ENCODE data around the gene PHACTR4. TPM values are rescaled to one million over a fixed set of nuclear protein-coding genes. Genes with fewer than 3 reads are reported as not detected.
"Not testable (repeated sequence)": the region's sequence is repeated elsewhere in the genome, so short reads cannot be mapped to it uniquely, and the experiment has no call there.

PHACTR4 gene
- polyA plus RNA-seq, 1 donor, result 38.0 TPM

- 93% methylated on average over 4 of the region's 15 CpGs for WGBS (ENCODE audit: insufficient coverage, low lambda C conversion rate)
Observed at GRCh38 chr1:28368608-28369007, 932 bp upstream of the PHACTR4 start.

GRCh38 chr1:28370239-28371009, 884 bp downstream of the PHACTR4 start:
- peak overlapping the region; percentile 99 for H3K4me3 ChIP-seq (ENCODE audit: low read length)
- peak overlapping the region; percentile 97 for H3K27ac ChIP-seq (ENCODE audit: low read length)
- peaks cover 19% of the 10 kb centered on the region for H3K4me1 ChIP-seq (ENCODE audit: control insufficient read depth, insufficient read depth, low read length)
- no peaks in the 10 kb centered on the region for H3K36me3 ChIP-seq (ENCODE audit: control insufficient read depth, insufficient read depth, low read length)
- no peaks in the 10 kb centered on the region for H3K9me3 ChIP-seq (ENCODE audit: control insufficient read depth, low read depth, low read length)
- DNase-seq, result no peak
- 22% methylated on average over 6 of the region's 32 CpGs for WGBS (ENCODE audit: insufficient coverage, low lambda C conversion rate)
- H3K27me3 ChIP-seq (ENCODE audit: control insufficient read depth, insufficient read depth, low read length), result no peaks in the 10 kb centered on the region

More at GRCh38 chr1:28368608-28369007, 932 bp upstream of the PHACTR4 start:
- not testable (repeated sequence) for H3K36me3 ChIP-seq (ENCODE audit: control insufficient read depth, insufficient read depth, low read length); H3K27me3 ChIP-seq (ENCODE audit: control insufficient read depth, insufficient read depth, low read length); H3K9me3 ChIP-seq (ENCODE audit: control insufficient read depth, low read depth, low read length); DNase-seq; H3K4me3 ChIP-seq (ENCODE audit: low read length); H3K27ac ChIP-seq (ENCODE audit: low read length)
- peaks cover 21% of the 10 kb centered on the region for H3K4me1 ChIP-seq (ENCODE audit: control insufficient read depth, insufficient read depth, low read length)

- Histone ChIP-seq H3K9me3 (ENCODE audit: control insufficient read depth, low read depth, low read length) (no peaks in the 10 kb centered on the region), H3K36me3 (ENCODE audit: control insufficient read depth, insufficient read depth, low read length) (no peaks in the 10 kb centered on the region), H3K27me3 (ENCODE audit: control insufficient read depth, insufficient read depth, low read length) (no peaks in the 10 kb centered on the region), H3K4me1 (ENCODE audit: control insufficient read depth, insufficient read depth, low read length) (peaks cover 19% of the 10 kb centered on the region), H3K27ac (ENCODE audit: low read length) (no peak overlapping the region), H3K4me3 (ENCODE audit: low read length) (peak overlapping the region; percentile 99)
- DNase-seq, result no peak
- no CpG with 5 or more reads among the region's 5 CpGs for WGBS (ENCODE audit: insufficient coverage, low lambda C conversion rate)
Observed at GRCh38 chr1:28371010-28371377, 1.5 kb downstream of the PHACTR4 start.

- not testable (repeated sequence) for H3K36me3 ChIP-seq (ENCODE audit: control insufficient read depth, insufficient read depth, low read length); H3K4me3 ChIP-seq (ENCODE audit: low read length); H3K27ac ChIP-seq (ENCODE audit: low read length); H3K27me3 ChIP-seq (ENCODE audit: control insufficient read depth, insufficient read depth, low read length); H3K9me3 ChIP-seq (ENCODE audit: control insufficient read depth, low read depth, low read length); DNase-seq
- peaks cover 16% of the 10 kb centered on the region for H3K4me1 ChIP-seq (ENCODE audit: control insufficient read depth, insufficient read depth, low read length)
- no CpG with 5 or more reads among the region's 7 CpGs for WGBS (ENCODE audit: insufficient coverage, low lambda C conversion rate)
Observed at GRCh38 chr1:28373450-28373849, 3.9 kb downstream of the PHACTR4 start.

GRCh38 chr1:28374297-28374696, 4.8 kb downstream of the PHACTR4 start:
- peak in 1 of 2 donors; percentile 14 for DNase-seq
- Histone ChIP-seq H3K36me3 (ENCODE audit: control insufficient read depth, insufficient read depth, low read length) (peaks cover 3% of the 10 kb centered on the region), H3K27me3 (ENCODE audit: control insufficient read depth, insufficient read depth, low read length) (no peaks in the 10 kb centered on the region), H3K27ac (ENCODE audit: low read length) (peak overlapping the region; percentile 32), H3K9me3 (ENCODE audit: control insufficient read depth, low read depth, low read length) (no peaks in the 10 kb centered on the region), H3K4me1 (ENCODE audit: control insufficient read depth, insufficient read depth, low read length) (peaks cover 13% of the 10 kb centered on the region), H3K4me3 (ENCODE audit: low read length) (no peak overlapping the region)
- 87% methylated on average over 2 of the region's 2 CpGs for WGBS (ENCODE audit: insufficient coverage, low lambda C conversion rate)

GRCh38 chr1:28375598-28375997, 6.1 kb downstream of the PHACTR4 start:
- H3K27ac ChIP-seq (ENCODE audit: low read length); H3K9me3 ChIP-seq (ENCODE audit: control insufficient read depth, low read depth, low read length); H3K36me3 ChIP-seq (ENCODE audit: control insufficient read depth, insufficient read depth, low read length); H3K27me3 ChIP-seq (ENCODE audit: control insufficient read depth, insufficient read depth, low read length); H3K4me3 ChIP-seq (ENCODE audit: low read length): not testable (repeated sequence)
- peak in 1 of 2 donors; percentile 43 for DNase-seq
- whole genome bisulfite sequencing (ENCODE audit: insufficient coverage, low lambda C conversion rate), result no CpG with 5 or more reads among the region's 11 CpGs
- H3K4me1 ChIP-seq (ENCODE audit: control insufficient read depth, insufficient read depth, low read length), result peaks cover 10% of the 10 kb centered on the region

GRCh38 chr1:28376195-28376594, 6.7 kb downstream of the PHACTR4 start:
- not testable (repeated sequence) for H3K9me3 ChIP-seq (ENCODE audit: control insufficient read depth, low read depth, low read length); H3K4me3 ChIP-seq (ENCODE audit: low read length); H3K27me3 ChIP-seq (ENCODE audit: control insufficient read depth, insufficient read depth, low read length); H3K4me1 ChIP-seq (ENCODE audit: control insufficient read depth, insufficient read depth, low read length); H3K27ac ChIP-seq (ENCODE audit: low read length); DNase-seq; H3K36me3 ChIP-seq (ENCODE audit: control insufficient read depth, insufficient read depth, low read length)
- WGBS (ENCODE audit: insufficient coverage, low lambda C conversion rate), result no CpG with 5 or more reads among the region's 2 CpGs

GRCh38 chr1:28378906-28379305, 9.4 kb downstream of the PHACTR4 start:
- H3K4me1 ChIP-seq (ENCODE audit: control insufficient read depth, insufficient read depth, low read length), result peaks cover 3% of the 10 kb centered on the region
- H3K27ac ChIP-seq (ENCODE audit: low read length), result no peak overlapping the region
- H3K9me3 ChIP-seq (ENCODE audit: control insufficient read depth, low read depth, low read length), result peaks cover 3% of the 10 kb centered on the region
- H3K27me3 ChIP-seq (ENCODE audit: control insufficient read depth, insufficient read depth, low read length), result no peaks in the 10 kb centered on the region
- no peak overlapping the region for H3K4me3 ChIP-seq (ENCODE audit: low read length)
- 100% methylated on average over 1 of the region's 5 CpGs for WGBS (ENCODE audit: insufficient coverage, low lambda C conversion rate)
- DNase-seq, result no peak
- peaks cover 3% of the 10 kb centered on the region for H3K36me3 ChIP-seq (ENCODE audit: control insufficient read depth, insufficient read depth, low read length)

- H3K9me3 ChIP-seq (ENCODE audit: control insufficient read depth, low read depth, low read length), result peaks cover 3% of the 10 kb centered on the region
- H3K36me3 ChIP-seq (ENCODE audit: control insufficient read depth, insufficient read depth, low read length), result peaks cover 3% of the 10 kb centered on the region
- H3K27ac ChIP-seq (ENCODE audit: low read length), result no peak overlapping the region
- no peak for DNase-seq
- H3K4me3 ChIP-seq (ENCODE audit: low read length), result no peak overlapping the region
- no peaks in the 10 kb centered on the region for H3K27me3 ChIP-seq (ENCODE audit: control insufficient read depth, insufficient read depth, low read length)
- WGBS (ENCODE audit: insufficient coverage, low lambda C conversion rate), result no CpG with 5 or more reads among the region's 1 CpG
- peaks cover 1% of the 10 kb centered on the region for H3K4me1 ChIP-seq (ENCODE audit: control insufficient read depth, insufficient read depth, low read length)
Observed at GRCh38 chr1:28380394-28380793, 10.9 kb downstream of the PHACTR4 start.

- no CpG with 5 or more reads among the region's 4 CpGs for WGBS (ENCODE audit: insufficient coverage, low lambda C conversion rate)
- not testable (repeated sequence) for H3K9me3 ChIP-seq (ENCODE audit: control insufficient read depth, low read depth, low read length); DNase-seq; H3K4me3 ChIP-seq (ENCODE audit: low read length); H3K27ac ChIP-seq (ENCODE audit: low read length); H3K4me1 ChIP-seq (ENCODE audit: control insufficient read depth, insufficient read depth, low read length); H3K36me3 ChIP-seq (ENCODE audit: control insufficient read depth, insufficient read depth, low read length); H3K27me3 ChIP-seq (ENCODE audit: control insufficient read depth, insufficient read depth, low read length)
Observed at GRCh38 chr1:28383785-28384184, 14.2 kb downstream of the PHACTR4 start.

Measured in large intestine (tissue), 3 donors.